Transverse colon (tissue), 4 donors: ENCODE results near the gene EDAR. TPM values are rescaled to one million over a fixed set of nuclear protein-coding genes. Genes with fewer than 3 reads are reported as not detected.

ENCODE experiments used
- DNase-seq: peaks from one replicate; pipeline ENCODE4 v3.0.0-alpha.2; 2019
- H3K27ac ChIP-seq, 4 donors: fragments of 200-600 bp; sonication (generic); 2 replicates each; pipeline ENCODE4 v1.5.1; 2016 to 2018; ENCODE audit warnings: inconsistent platforms in 4 of 4
- H3K27me3 ChIP-seq: fragments of 200-600 bp; sonication (generic); 2 replicates; pipeline ENCODE4 v1.5.1; 2017; ENCODE audit warnings: inconsistent platforms
- H3K36me3 ChIP-seq, 4 donors: fragments of 200-600 bp; sonication (generic); 2 replicates each; pipeline ENCODE4 v1.5.1; 2017 to 2019; ENCODE audit warnings: inconsistent platforms in 4 of 4
- H3K4me1 ChIP-seq, 4 donors: fragments of 200-600 bp; sonication (generic); 2 replicates each; pipeline ENCODE4 v1.5.1; 2017 to 2020; ENCODE audit warnings: inconsistent platforms in 4 of 4
- H3K4me3 ChIP-seq, 4 donors: fragments of 200-600 bp; sonication (generic); 1 replicate in 1 of 4; 2 replicates in 3 of 4; pipeline versions ENCODE4 v1.5.1 to v1.6.1; 2017 to 2019; ENCODE audit warnings: inconsistent platforms in 4 of 4
- H3K9me3 ChIP-seq, 2 donors: fragments of 200-600 bp; sonication (generic); 2 replicates each; pipeline ENCODE4 v1.5.1; 2017 to 2019; ENCODE audit warnings: inconsistent platforms in 2 of 2
- CTCF ChIP-seq, 5 experiments: fragments of 200-600 bp in 3 of 5; fragments of 450-650 bp in 2 of 5; sonication (generic) in 3 of 5; IDR thresholded peaks; 1 replicate in 2 of 5; 2 replicates in 3 of 5; pipeline ENCODE4 v1.5.1; 2016 to 2017; ENCODE audit warnings: antibody characterized with exemption in 5 of 5, inconsistent platforms in 3 of 5, mild to moderate bottlenecking in 2 of 5, moderate library complexity in 1 of 5
- EP300 ChIP-seq: sonication (generic); formaldehyde crosslinking; IDR thresholded peaks from one replicate; pipeline ENCODE4 v1.6.1; 2017; ENCODE audit warnings: antibody characterized with exemption, low read depth
- POLR2A ChIP-seq: fragments of 450-650 bp; IDR thresholded peaks from one replicate; pipeline ENCODE4 v1.6.1; 2016; ENCODE audit warnings: antibody characterized with exemption, mild to moderate bottlenecking, moderate library complexity
- POLR2AphosphoS5 ChIP-seq, 3 donors: sonication (generic); formaldehyde crosslinking; IDR thresholded peaks; one replicate each; pipeline ENCODE4 v1.6.1; 2016; ENCODE audit warnings: antibody characterized with exemption in 3 of 3
- WGBS, 2 donors: methylation state at CpG; one replicate each; pipeline ENCODE4 v1.1.5; 2018; ENCODE audit warnings: low coverage in 1 of 2; 5-methylcytosine and 5-hydroxymethylcytosine counted together
- in situ Hi-C, 4 donors: fragments of 200-750 bp; cut with MboI; loops; one replicate each; pipeline versions ENCODE4 v1.15.0 to v1.15.1; 2017; ENCODE audit warnings: low sequenced_read_pairs in 3 of 4, low pct_ligation_motif_present in 1 of 4, low pct_unique_long_range_greater_than_20kb in 1 of 4
- intact Hi-C: fragments of 100-400 bp; cut with DNase I; formaldehyde crosslinking; loops from one replicate; pipeline ENCODE4 v1.15.1; 2023; ENCODE audit warnings: low total_unique reads
- total RNA-seq, 4 donors: library from RNA; depleted of rRNA; stranded (reverse); fragments of >200 nt; gene quantifications; one replicate each; pipeline ENCODE4 v1.1.0, GENCODE V29; 2016

Gene EDAR
- total RNA-seq, 4 donors from 2014 or later, result 0.14 to 0.64 TPM; not detected in 2

- no peaks in the 10 kb centered on the region for H3K9me3 ChIP-seq
- H3K4me1 ChIP-seq, result peaks cover 0 to 11% (median 0%) of the 10 kb centered on the region in 4 donors
- no peak overlapping the region for H3K27ac ChIP-seq
- DNase-seq, result no peak
- WGBS, 2 donors, result 84 to 89% methylated on average over 5 to 11 of the region's 11 CpGs
- intact Hi-C loops, result no loop called here
- TF ChIP-seq POLR2A (no peak), EP300 (no peak), CTCF (IDR thresholded peaks at IDR 0.05) (no peak), POLR2AphosphoS5 (IDR thresholded peaks at IDR 0.05) (no peak)
- no peaks in the 10 kb centered on the region for H3K27me3 ChIP-seq
- in situ Hi-C loops, result no loop called here
- no peak overlapping the region for H3K4me3 ChIP-seq
- H3K36me3 ChIP-seq, result no peaks in the 10 kb centered on the region
Observed at GRCh38 chr2:109016376-109016775, 27.4 kb upstream of the EDAR start.

- in situ Hi-C loops, result no loop called here
- TF ChIP-seq POLR2A, result no peak
- TF ChIP-seq CTCF (IDR thresholded peaks at IDR 0.05), result no peak
- no peak for TF ChIP-seq EP300
- no peak for TF ChIP-seq POLR2AphosphoS5 (IDR thresholded peaks at IDR 0.05)
- H3K36me3 ChIP-seq, result no peaks in the 10 kb centered on the region
Observed at GRCh38 chr2:109014476-109014875, 25.5 kb upstream of the EDAR start.

GRCh38 chr2:109013051-109013450 lies 24.0 kb upstream of the EDAR start:
- H3K27ac ChIP-seq, result no peak overlapping the region

More at GRCh38 chr2:109014476-109014875, 25.5 kb upstream of the EDAR start:
- Histone ChIP-seq H3K27ac (no peak overlapping the region), H3K9me3 (no peaks in the 10 kb centered on the region), H3K27me3 (no peaks in the 10 kb centered on the region), H3K4me1 (peaks cover 0 to 11% (median 0%) of the 10 kb centered on the region in 4 donors), H3K4me3 (no peak overlapping the region)
- intact Hi-C loops, result no loop called here
- no peak for DNase-seq
- 87 to 91% methylated on average over 3 to 8 of the region's 8 CpGs for WGBS, 2 donors

GRCh38 chr2:109009920-109010610 lies 21.0 kb upstream of the EDAR start:
- no peaks in the 10 kb centered on the region for H3K9me3 ChIP-seq
- DNase-seq, result no peak
- in situ Hi-C loops, result no loop called here
- H3K4me1 ChIP-seq, result peaks cover 0 to 11% (median 0%) of the 10 kb centered on the region in 4 donors
- no peaks in the 10 kb centered on the region for H3K36me3 ChIP-seq
- WGBS, 2 donors, result 56 to 57% methylated on average over 1 to 9 of the region's 9 CpGs
- no peak overlapping the region for H3K27ac ChIP-seq
- intact Hi-C loops, result no loop called here
- TF ChIP-seq POLR2AphosphoS5 (IDR thresholded peaks at IDR 0.05), result no peak
- TF ChIP-seq POLR2A, result no peak
- no peak for TF ChIP-seq CTCF (IDR thresholded peaks at IDR 0.05)
- no peak for TF ChIP-seq EP300
- no peaks in the 10 kb centered on the region for H3K27me3 ChIP-seq
- no peak overlapping the region for H3K4me3 ChIP-seq

More at GRCh38 chr2:109013051-109013450, 24.0 kb upstream of the EDAR start:
- H3K4me3 ChIP-seq, result no peak overlapping the region
- H3K9me3 ChIP-seq, result no peaks in the 10 kb centered on the region
- no peaks in the 10 kb centered on the region for H3K27me3 ChIP-seq
- peaks cover 0 to 11% (median 0%) of the 10 kb centered on the region in 4 donors for H3K4me1 ChIP-seq
- 31 to 45% methylated on average over 5 of the region's 5 CpGs for whole genome bisulfite sequencing, 2 donors
- in situ Hi-C loops (no loop called here), intact Hi-C loops (no loop called here)
- peak; percentile 27 for DNase-seq
- TF ChIP-seq POLR2AphosphoS5 (IDR thresholded peaks at IDR 0.05) (peak in 1 of 3 donors; percentile 13), CTCF (IDR thresholded peaks at IDR 0.05) (no peak)
- H3K36me3 ChIP-seq, result no peaks in the 10 kb centered on the region
